Spleen (tissue), 7 donors: ENCODE results near the gene EPHB2.

Experiments
- CTCF ChIP-seq, 11 experiments: fragments of 200-600 bp in 7 of 11; fragments of 450-650 bp in 4 of 11; sonication (generic) in 4 of 11; IDR thresholded peaks in 8 of 11; conservative IDR thresholded peaks in 3 of 11; 1 replicate in 7 of 11; 2 replicates in 4 of 11; pipeline versions ENCODE4 v1.4.0 to v1.8.0; 2016 to 2021; ENCODE audit warnings: antibody characterized with exemption in 11 of 11, inconsistent platforms in 4 of 11, mild to moderate bottlenecking in 1 of 11
- POLR2AphosphoS5 ChIP-seq, 3 donors: sonication (generic); formaldehyde crosslinking; IDR thresholded peaks; one replicate each; pipeline ENCODE4 v1.5.1; 2017; ENCODE audit warnings: antibody characterized with exemption in 3 of 3
- donor health status: DM: no; HTN: no; CAD: no; lungs with moderate emphysema.
- donor health status: DM: no; HTN: no; CAD: no.
- donor health status: DM: no; HTN: no; CAD: no.

GRCh38 chr1:22874785-22875184, 164.1 kb downstream of the EPHB2 start:
- TF ChIP-seq CTCF (IDR thresholded peaks at IDR 0.05 in 8 of 11, conservative IDR thresholded peaks at IDR 0.05 in 3 of 11) (no peak), POLR2AphosphoS5 (IDR thresholded peaks at IDR 0.05) (no peak)
